GM23338 (cell line): ENCODE results near the gene TMEM51. TPM values are rescaled to one million over a fixed set of nuclear protein-coding genes. Genes with fewer than 3 reads are reported as not detected.

Experiments
- EZH2 ChIP-seq: fragments of 200-600 bp; sonication (generic); IDR thresholded peaks from one replicate; pipeline ENCODE4 v1.8.0; 2017; ENCODE audit warnings: antibody characterized with exemption, mild to moderate bottlenecking, low read depth; ENCODE audit not compliant: unreplicated experiment
- EZH2phosphoT487 ChIP-seq: fragments of 200-600 bp; sonication (generic); IDR thresholded peaks from one replicate; pipeline ENCODE4 v1.8.1; 2018; ENCODE audit warnings: antibody characterized with exemption; ENCODE audit not compliant: unreplicated experiment
- NANOG ChIP-seq: IDR thresholded peaks from 2 replicates; pipeline ENCODE4 v1.6.1; 2016; ENCODE audit warnings: antibody characterized with exemption, borderline replicate concordance
- STAT1 ChIP-seq: IDR thresholded peaks from one replicate; pipeline ENCODE4 v1.6.1; 2016; ENCODE audit warnings: antibody characterized with exemption; ENCODE audit not compliant: unreplicated experiment
- polyA plus RNA-seq: library from polyadenylated mRNA; unstranded; fragments of >200 nt; fragmentation: Nextera tagmentation; extraction: Ambion mirVana; gene quantifications from 2 replicates; pipeline ENCODE4 v1.2.1, GENCODE V29; 2016
- total RNA-seq: library from RNA; depleted of rRNA; stranded (reverse); fragments of >200 nt; shearing (Covaris generic); gene quantifications from 2 replicates; pipeline ENCODE4 v1.2.3, GENCODE V29; 2014
- TF ChIP-seq, protein P1 (sequence below): fragments of 250-450 bp; sonication (Bioruptor Pico); IDR thresholded peaks from 2 replicates; pipeline ENCODE4 v1.5.0; 2020; ENCODE audit warnings: mild to moderate bottlenecking, moderate library complexity
- TF ChIP-seq, protein P2 (sequence below): IDR thresholded peaks from one replicate; pipeline ENCODE4 v1.6.1; 2018; ENCODE audit warnings: antibody characterized with exemption; ENCODE audit not compliant: unreplicated experiment

The TMEM51 gene
- total and polyA plus RNA-seq, 2 experiments from 2014 or later, result 4.0 to 5.2 TPM

GRCh38 chr1:15196069-15196468, 42.5 kb downstream of the TMEM51 start (continued):
- TF ChIP-seq, protein P1, sequence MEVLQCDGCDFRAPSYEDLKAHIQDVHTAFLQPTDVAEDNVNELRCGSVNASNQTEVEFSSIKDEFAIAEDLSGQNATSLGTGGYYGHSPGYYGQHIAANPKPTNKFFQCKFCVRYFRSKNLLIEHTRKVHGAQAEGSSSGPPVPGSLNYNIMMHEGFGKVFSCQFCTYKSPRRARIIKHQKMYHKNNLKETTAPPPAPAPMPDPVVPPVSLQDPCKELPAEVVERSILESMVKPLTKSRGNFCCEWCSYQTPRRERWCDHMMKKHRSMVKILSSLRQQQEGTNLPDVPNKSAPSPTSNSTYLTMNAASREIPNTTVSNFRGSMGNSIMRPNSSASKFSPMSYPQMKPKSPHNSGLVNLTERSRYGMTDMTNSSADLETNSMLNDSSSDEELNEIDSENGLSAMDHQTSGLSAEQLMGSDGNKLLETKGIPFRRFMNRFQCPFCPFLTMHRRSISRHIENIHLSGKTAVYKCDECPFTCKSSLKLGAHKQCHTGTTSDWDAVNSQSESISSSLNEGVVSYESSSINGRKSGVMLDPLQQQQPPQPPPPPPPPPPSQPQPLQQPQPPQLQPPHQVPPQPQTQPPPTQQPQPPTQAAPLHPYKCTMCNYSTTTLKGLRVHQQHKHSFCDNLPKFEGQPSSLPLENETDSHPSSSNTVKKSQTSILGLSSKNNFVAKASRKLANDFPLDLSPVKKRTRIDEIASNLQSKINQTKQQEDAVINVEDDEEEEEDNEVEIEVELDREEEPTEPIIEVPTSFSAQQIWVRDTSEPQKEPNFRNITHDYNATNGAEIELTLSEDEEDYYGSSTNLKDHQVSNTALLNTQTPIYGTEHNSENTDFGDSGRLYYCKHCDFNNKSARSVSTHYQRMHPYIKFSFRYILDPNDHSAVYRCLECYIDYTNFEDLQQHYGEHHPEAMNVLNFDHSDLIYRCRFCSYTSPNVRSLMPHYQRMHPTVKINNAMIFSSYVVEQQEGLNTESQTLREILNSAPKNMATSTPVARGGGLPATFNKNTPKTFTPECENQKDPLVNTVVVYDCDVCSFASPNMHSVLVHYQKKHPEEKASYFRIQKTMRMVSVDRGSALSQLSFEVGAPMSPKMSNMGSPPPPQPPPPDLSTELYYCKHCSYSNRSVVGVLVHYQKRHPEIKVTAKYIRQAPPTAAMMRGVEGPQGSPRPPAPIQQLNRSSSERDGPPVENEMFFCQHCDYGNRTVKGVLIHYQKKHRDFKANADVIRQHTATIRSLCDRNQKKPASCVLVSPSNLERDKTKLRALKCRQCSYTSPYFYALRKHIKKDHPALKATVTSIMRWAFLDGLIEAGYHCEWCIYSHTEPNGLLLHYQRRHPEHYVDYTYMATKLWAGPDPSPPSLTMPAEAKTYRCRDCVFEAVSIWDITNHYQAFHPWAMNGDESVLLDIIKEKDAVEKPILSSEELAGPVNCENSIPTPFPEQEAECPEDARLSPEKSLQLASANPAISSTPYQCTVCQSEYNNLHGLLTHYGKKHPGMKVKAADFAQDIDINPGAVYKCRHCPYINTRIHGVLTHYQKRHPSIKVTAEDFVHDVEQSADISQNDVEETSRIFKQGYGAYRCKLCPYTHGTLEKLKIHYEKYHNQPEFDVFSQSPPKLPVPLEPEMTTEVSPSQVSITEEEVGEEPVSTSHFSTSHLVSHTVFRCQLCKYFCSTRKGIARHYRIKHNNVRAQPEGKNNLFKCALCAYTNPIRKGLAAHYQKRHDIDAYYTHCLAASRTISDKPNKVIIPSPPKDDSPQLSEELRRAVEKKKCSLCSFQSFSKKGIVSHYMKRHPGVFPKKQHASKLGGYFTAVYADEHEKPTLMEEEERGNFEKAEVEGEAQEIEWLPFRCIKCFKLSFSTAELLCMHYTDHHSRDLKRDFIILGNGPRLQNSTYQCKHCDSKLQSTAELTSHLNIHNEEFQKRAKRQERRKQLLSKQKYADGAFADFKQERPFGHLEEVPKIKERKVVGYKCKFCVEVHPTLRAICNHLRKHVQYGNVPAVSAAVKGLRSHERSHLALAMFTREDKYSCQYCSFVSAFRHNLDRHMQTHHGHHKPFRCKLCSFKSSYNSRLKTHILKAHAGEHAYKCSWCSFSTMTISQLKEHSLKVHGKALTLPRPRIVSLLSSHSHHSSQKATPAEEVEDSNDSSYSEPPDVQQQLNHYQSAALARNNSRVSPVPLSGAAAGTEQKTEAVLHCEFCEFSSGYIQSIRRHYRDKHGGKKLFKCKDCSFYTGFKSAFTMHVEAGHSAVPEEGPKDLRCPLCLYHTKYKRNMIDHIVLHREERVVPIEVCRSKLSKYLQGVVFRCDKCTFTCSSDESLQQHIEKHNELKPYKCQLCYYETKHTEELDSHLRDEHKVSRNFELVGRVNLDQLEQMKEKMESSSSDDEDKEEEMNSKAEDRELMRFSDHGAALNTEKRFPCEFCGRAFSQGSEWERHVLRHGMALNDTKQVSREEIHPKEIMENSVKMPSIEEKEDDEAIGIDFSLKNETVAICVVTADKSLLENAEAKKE (CRISPR knock-in tag), result no peak
- no peak for TF ChIP-seq NANOG
- no peak for TF ChIP-seq EZH2phosphoT487
- TF ChIP-seq, protein P2, sequence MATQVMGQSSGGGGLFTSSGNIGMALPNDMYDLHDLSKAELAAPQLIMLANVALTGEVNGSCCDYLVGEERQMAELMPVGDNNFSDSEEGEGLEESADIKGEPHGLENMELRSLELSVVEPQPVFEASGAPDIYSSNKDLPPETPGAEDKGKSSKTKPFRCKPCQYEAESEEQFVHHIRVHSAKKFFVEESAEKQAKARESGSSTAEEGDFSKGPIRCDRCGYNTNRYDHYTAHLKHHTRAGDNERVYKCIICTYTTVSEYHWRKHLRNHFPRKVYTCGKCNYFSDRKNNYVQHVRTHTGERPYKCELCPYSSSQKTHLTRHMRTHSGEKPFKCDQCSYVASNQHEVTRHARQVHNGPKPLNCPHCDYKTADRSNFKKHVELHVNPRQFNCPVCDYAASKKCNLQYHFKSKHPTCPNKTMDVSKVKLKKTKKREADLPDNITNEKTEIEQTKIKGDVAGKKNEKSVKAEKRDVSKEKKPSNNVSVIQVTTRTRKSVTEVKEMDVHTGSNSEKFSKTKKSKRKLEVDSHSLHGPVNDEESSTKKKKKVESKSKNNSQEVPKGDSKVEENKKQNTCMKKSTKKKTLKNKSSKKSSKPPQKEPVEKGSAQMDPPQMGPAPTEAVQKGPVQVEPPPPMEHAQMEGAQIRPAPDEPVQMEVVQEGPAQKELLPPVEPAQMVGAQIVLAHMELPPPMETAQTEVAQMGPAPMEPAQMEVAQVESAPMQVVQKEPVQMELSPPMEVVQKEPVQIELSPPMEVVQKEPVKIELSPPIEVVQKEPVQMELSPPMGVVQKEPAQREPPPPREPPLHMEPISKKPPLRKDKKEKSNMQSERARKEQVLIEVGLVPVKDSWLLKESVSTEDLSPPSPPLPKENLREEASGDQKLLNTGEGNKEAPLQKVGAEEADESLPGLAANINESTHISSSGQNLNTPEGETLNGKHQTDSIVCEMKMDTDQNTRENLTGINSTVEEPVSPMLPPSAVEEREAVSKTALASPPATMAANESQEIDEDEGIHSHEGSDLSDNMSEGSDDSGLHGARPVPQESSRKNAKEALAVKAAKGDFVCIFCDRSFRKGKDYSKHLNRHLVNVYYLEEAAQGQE, result no peak
- no peak for TF ChIP-seq EZH2
- TF ChIP-seq STAT1, result no peak
